Measurements from ENCODE around the gene ZNF775.

ZNF775 gene

DNA sequence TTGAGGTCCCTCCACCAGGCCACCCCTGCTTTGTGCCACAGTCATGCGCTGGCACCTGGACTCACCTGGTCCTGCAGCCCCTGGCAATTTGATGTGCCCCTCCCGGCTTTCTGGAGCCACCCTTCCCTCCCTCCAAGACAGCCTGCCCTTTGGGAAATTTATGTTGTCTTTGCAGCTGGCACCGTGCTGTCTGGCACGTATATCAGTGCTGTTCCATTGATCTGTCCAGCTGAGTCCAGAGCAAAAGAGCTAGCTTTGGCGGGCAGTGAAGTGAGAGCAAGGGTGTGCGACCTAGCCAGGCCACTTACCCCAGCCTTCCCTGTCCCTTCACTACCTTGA lies 43.4 kb upstream of the ZNF775 start:
- TF ChIP-seq CTCF (IDR thresholded peaks at IDR 0.05): no peak

GRCh38 chr7:150336746-150337145 lies 42.4 kb upstream of the ZNF775 start:
- no peak for TF ChIP-seq CTCF (IDR thresholded peaks at IDR 0.05)

- TF ChIP-seq CTCF (IDR thresholded peaks at IDR 0.05): no peak
These were observed 42.0 kb upstream of the ZNF775 start for GRCh38 chr7:150337179-150337578.

GRCh38 chr7:150337659-150338081 lies 41.5 kb upstream of the ZNF775 start:
- TF ChIP-seq CTCF (IDR thresholded peaks at IDR 0.05): no peak

GRCh38 chr7:150338166-150338829 lies 40.8 kb upstream of the ZNF775 start:
- TF ChIP-seq CTCF (IDR thresholded peaks at IDR 0.05): no peak

- TF ChIP-seq CTCF (IDR thresholded peaks at IDR 0.05): no peak
These were observed 39.7 kb upstream of the ZNF775 start for GRCh38 chr7:150339409-150339809.

- no peak for TF ChIP-seq CTCF (IDR thresholded peaks at IDR 0.05)
These were observed 38.9 kb upstream of the ZNF775 start for GRCh38 chr7:150340024-150340749.
